ENCODE results near the gene ZG16.
"Not testable (repeated sequence)": the region's sequence is repeated elsewhere in the genome, so short reads cannot be mapped to it uniquely, and the experiment has no call there.

The ZG16 gene
- total RNA-seq, result 0 reads per million in 3 experiments

- DNase-seq, result no peak
Measured at GRCh38 chr16:29777576-29778350, at the start of gene ZG16. TSS of gene ZG16 (plus strand) at chr16:29778256. CDS start at chr16:29779267, 1,011 bp downstream.

GRCh38 chr16:29729116-29729521, 48.9 kb upstream of the ZG16 start:
- no peak for DNase-seq

- no peak for DNase-seq
Measured at GRCh38 chr16:29730649-29731048, 47.4 kb upstream of the ZG16 start.

- not testable (repeated sequence) for DNase-seq
Measured at GRCh38 chr16:29731768-29732601, 46.1 kb upstream of the ZG16 start.

GRCh38 chr16:29734786-29735185, 43.3 kb upstream of the ZG16 start:
- DNase-seq, result no peak

GRCh38 chr16:29736112-29736511, 41.9 kb upstream of the ZG16 start:
- DNase-seq, result no peak

GRCh38 chr16:29736764-29737163, 41.3 kb upstream of the ZG16 start:
- no peak for DNase-seq

- no peak for DNase-seq
Measured at GRCh38 chr16:29737713-29738112, 40.3 kb upstream of the ZG16 start.

- DNase-seq, result peak; percentile 81
Measured at GRCh38 chr16:29738514-29738913, 39.5 kb upstream of the ZG16 start.

- not testable (repeated sequence) for DNase-seq
Measured at GRCh38 chr16:29739927-29740629, 38.0 kb upstream of the ZG16 start.

GRCh38 chr16:29740630-29741015, 37.4 kb upstream of the ZG16 start:
- DNase-seq, result not testable (repeated sequence)

- no peak for DNase-seq
Measured at GRCh38 chr16:29742683-29743275, 35.3 kb upstream of the ZG16 start.

GRCh38 chr16:29743475-29743826, 34.6 kb upstream of the ZG16 start:
- DNase-seq, result no peak

GRCh38 chr16:29743827-29744531, 34.1 kb upstream of the ZG16 start:
- peak; percentile 55 for DNase-seq

- no peak for DNase-seq
Measured at GRCh38 chr16:29744541-29745101, 33.4 kb upstream of the ZG16 start.

- peak; percentile 62 for DNase-seq
Measured at GRCh38 chr16:29745121-29745852, 32.8 kb upstream of the ZG16 start.

- DNase-seq, result peak; percentile 99
Measured at GRCh38 chr16:29745853-29746345, 32.2 kb upstream of the ZG16 start, which contains the start of gene C16orf54. TSS of gene C16orf54 (minus strand) at chr16:29745990. CDS start at chr16:29744951, 1,039 bp downstream.

- not testable (repeated sequence) for DNase-seq
Measured at GRCh38 chr16:29746518-29746917, 31.5 kb upstream of the ZG16 start.

- DNase-seq, result no peak
Measured at GRCh38 chr16:29747947-29748759, 29.9 kb upstream of the ZG16 start.

GRCh38 chr16:29748760-29749149, 29.3 kb upstream of the ZG16 start:
- not testable (repeated sequence) for DNase-seq

Data from central memory CD4-positive, alpha-beta T cell (primary cell).